ENCODE results near the gene MED31. TPM values are rescaled to one million over a fixed set of nuclear protein-coding genes. Genes with fewer than 3 reads are reported as not detected.
A peak's percentile ranks its signal among the peaks of the same experiment; 100 is the strongest.

Gene MED31
- total and polyA plus RNA-seq, 2 of the 13 experiments (the other 11 are each of a cell fraction or from before 2014, with no cell fraction given), result 19.0 to 20.9 TPM

DNA sequence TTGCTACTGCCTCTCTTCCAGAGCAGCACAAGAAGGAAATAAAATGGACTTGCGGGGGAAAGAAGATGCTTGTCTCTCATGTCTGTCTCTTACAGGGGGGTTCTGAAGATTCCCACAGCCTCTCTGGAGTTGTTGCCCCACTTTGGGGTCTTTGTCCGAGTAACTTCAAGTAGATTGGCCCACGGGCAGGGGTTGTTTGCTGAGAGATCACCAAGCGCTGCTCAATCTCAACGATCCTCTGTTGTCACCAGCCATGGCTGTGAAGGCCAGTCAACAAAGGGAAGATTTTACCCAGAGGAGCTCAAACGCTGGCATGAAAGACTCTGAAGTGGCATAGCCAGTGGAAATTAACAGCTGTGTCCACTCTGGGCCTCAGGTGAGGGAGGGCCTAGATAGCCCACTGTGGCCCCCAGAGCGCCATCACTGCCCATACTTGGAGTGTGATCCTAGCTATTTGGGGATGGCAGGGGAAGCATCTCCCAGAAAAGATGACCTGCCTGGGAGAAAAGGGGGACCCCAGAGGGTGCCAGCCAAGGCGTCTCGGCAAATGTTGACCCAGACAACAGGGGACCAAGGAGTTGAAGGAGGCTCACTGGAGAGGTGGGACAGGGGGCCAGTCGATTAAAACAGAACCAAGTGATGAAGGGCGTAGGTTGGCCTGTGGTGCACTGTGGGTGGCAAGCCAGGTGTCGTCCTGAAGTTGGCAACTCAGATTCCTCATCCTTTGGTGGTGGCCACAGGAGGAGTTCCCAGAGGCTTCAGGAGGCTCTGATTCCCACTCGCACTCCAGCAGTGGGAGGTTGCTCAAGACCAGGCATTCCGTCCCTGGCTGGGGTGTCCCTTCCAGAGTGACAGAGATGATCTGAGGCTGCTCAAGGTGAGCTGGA lies 33.7 kb upstream of the MED31 start (continued):
- TF ChIP-seq SNAI1 (CRISPR knock-in tag; IDR thresholded peaks at IDR 0.05; ENCODE audit: borderline replicate concordance) (no peak), NCOA5 (CRISPR knock-in tag; IDR thresholded peaks at IDR 0.05) (0 out of 2 replicates have a peak, but pooled peaks have one; percentile 78), ARNT2 (CRISPR knock-in tag; IDR thresholded peaks at IDR 0.05; ENCODE audit: low read depth) (no peak), GLI4 (CRISPR knock-in tag; IDR thresholded peaks at IDR 0.05; ENCODE audit: borderline replicate concordance) (no peak), TOE1 (CRISPR knock-in tag; IDR thresholded peaks at IDR 0.05) (no peak), FOXM1 (CRISPR knock-in tag; IDR thresholded peaks at IDR 0.05) (no peak), SNRNP70 (IDR thresholded peaks at IDR 0.05; ENCODE audit: low read depth, low read length) (no peak), TARDBP (CRISPR knock-in tag; IDR thresholded peaks at IDR 0.05) (peak; percentile 35; the same call in 1 of the 2 replicates), ZNF724P (CRISPR knock-in tag; IDR thresholded peaks at IDR 0.05; ENCODE audit: borderline replicate concordance) (0 out of 2 replicates have a peak, but pooled peaks have one; percentile 7), KAT8 (CRISPR knock-in tag; IDR thresholded peaks at IDR 0.05) (no peak), EZH2 (conservative IDR thresholded peaks at IDR 0.05; ENCODE audit: low read depth, low read length) (no peak)
- TF ChIP-seq, protein P1, sequence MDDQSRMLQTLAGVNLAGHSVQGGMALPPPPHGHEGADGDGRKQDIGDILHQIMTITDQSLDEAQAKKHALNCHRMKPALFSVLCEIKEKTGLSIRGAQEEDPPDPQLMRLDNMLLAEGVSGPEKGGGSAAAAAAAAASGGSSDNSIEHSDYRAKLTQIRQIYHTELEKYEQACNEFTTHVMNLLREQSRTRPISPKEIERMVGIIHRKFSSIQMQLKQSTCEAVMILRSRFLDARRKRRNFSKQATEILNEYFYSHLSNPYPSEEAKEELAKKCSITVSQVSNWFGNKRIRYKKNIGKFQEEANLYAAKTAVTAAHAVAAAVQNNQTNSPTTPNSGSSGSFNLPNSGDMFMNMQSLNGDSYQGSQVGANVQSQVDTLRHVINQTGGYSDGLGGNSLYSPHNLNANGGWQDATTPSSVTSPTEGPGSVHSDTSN (CRISPR knock-in tag; IDR thresholded peaks at IDR 0.05; ENCODE audit: borderline replicate concordance), result no peak
- TF ChIP-seq, protein P2, sequence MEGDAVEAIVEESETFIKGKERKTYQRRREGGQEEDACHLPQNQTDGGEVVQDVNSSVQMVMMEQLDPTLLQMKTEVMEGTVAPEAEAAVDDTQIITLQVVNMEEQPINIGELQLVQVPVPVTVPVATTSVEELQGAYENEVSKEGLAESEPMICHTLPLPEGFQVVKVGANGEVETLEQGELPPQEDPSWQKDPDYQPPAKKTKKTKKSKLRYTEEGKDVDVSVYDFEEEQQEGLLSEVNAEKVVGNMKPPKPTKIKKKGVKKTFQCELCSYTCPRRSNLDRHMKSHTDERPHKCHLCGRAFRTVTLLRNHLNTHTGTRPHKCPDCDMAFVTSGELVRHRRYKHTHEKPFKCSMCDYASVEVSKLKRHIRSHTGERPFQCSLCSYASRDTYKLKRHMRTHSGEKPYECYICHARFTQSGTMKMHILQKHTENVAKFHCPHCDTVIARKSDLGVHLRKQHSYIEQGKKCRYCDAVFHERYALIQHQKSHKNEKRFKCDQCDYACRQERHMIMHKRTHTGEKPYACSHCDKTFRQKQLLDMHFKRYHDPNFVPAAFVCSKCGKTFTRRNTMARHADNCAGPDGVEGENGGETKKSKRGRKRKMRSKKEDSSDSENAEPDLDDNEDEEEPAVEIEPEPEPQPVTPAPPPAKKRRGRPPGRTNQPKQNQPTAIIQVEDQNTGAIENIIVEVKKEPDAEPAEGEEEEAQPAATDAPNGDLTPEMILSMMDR (CRISPR knock-in tag; IDR thresholded peaks at IDR 0.05), result no peak
- TF ChIP-seq, protein P3, sequence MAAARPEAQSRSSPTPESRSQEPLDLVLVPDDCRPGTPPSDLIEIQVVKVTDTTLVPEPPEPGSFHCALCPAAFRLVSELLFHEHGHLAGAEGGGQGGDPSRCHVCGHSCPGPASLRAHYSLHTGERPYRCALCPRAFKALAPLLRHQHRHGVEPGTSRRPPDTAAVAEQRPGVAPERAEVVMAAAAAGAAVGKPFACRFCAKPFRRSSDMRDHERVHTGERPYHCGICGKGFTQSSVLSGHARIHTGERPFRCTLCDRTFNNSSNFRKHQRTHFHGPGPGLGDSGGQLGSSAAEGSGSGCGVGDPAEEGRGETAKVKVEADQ (CRISPR knock-in tag; IDR thresholded peaks at IDR 0.05; ENCODE audit: borderline replicate concordance), result peak; percentile 43; the same call in 1 of the 2 replicates
- TF ChIP-seq, protein P4, sequence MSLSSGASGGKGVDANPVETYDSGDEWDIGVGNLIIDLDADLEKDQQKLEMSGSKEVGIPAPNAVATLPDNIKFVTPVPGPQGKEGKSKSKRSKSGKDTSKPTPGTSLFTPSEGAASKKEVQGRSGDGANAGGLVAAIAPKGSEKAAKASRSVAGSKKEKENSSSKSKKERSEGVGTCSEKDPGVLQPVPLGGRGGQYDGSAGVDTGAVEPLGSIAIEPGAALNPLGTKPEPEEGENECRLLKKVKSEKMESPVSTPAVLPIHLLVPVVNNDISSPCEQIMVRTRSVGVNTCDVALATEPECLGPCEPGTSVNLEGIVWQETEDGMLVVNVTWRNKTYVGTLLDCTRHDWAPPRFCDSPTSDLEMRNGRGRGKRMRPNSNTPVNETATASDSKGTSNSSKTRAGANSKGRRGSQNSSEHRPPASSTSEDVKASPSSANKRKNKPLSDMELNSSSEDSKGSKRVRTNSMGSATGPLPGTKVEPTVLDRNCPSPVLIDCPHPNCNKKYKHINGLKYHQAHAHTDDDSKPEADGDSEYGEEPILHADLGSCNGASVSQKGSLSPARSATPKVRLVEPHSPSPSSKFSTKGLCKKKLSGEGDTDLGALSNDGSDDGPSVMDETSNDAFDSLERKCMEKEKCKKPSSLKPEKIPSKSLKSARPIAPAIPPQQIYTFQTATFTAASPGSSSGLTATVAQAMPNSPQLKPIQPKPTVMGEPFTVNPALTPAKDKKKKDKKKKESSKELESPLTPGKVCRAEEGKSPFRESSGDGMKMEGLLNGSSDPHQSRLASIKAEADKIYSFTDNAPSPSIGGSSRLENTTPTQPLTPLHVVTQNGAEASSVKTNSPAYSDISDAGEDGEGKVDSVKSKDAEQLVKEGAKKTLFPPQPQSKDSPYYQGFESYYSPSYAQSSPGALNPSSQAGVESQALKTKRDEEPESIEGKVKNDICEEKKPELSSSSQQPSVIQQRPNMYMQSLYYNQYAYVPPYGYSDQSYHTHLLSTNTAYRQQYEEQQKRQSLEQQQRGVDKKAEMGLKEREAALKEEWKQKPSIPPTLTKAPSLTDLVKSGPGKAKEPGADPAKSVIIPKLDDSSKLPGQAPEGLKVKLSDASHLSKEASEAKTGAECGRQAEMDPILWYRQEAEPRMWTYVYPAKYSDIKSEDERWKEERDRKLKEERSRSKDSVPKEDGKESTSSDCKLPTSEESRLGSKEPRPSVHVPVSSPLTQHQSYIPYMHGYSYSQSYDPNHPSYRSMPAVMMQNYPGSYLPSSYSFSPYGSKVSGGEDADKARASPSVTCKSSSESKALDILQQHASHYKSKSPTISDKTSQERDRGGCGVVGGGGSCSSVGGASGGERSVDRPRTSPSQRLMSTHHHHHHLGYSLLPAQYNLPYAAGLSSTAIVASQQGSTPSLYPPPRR (CRISPR knock-in tag; IDR thresholded peaks at IDR 0.05; ENCODE audit: borderline replicate concordance), result 0 out of 2 replicates have a peak, but pooled peaks have one; percentile 5
- TF ChIP-seq, protein P5, sequence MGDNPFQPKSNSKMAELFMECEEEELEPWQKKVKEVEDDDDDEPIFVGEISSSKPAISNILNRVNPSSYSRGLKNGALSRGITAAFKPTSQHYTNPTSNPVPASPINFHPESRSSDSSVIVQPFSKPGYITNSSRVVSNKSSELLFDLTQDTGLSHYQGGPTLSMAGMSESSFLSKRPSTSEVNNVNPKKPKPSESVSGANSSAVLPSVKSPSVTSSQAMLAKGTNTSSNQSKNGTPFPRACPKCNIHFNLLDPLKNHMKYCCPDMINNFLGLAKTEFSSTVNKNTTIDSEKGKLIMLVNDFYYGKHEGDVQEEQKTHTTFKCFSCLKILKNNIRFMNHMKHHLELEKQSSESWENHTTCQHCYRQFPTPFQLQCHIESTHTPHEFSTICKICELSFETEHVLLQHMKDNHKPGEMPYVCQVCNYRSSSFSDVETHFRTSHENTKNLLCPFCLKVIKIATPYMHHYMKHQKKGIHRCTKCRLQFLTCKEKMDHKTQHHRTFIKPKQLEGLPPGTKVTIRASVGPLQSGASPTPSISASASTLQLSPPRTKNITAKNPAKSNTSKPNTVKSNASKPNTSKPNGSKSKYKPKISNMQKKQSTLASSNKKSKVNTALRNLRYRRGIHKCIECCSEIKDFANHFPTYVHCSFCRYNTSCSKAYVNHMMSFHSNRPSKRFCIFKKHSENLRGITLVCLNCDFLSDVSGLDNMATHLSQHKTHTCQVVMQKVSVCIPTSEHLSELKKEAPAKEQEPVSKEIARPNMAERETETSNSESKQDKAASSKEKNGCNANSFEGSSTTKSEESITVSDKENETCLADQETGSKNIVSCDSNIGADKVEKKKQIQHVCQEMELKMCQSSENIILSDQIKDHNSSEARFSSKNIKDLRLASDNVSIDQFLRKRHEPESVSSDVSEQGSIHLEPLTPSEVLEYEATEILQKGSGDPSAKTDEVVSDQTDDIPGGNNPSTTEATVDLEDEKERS (CRISPR knock-in tag; IDR thresholded peaks at IDR 0.05), result no peak

Measured in HepG2 (cell line).